Measurements from ENCODE around the gene ZNF205.

ZNF205 gene

DNA sequence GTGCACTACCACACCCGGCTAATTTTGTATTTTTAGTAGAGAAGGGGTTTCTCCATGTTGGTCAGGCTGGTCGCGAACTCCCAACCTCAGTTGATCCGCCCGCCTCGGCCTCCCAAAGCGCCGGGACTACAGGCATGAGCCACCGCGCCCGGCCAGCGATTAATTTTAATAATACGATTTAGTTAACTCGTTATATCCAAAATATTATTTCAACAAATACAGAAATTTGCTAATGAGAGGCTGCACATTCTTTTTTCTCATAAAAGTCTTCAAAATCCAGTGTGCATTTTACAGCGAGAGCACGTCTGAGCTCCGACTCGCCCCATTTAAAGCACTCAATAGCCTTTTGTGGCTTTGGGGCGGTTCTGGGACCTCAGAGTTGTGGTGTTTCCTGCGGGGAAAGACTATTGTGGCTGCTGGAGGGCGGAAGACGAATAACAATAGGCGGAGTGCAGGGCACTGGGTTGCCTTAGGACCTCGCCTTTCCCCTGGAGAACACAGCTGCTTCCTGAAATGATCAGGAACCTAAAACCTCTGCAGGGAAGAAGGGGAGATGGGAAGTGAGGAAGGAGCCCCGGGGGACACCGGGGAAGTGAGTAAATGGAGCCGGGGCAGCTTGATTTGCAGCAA, 10.4 kb upstream of the ZNF205 start:
- no peak for DNase-seq (ENCODE audit: low spot score)
- in situ Hi-C loops (cut with MboI; ENCODE audit: low pct_unique_long_range_greater_than_20kb, low sequenced_read_pairs, unreplicated experiment), result no loop called here
- TF ChIP-seq, protein P1, sequence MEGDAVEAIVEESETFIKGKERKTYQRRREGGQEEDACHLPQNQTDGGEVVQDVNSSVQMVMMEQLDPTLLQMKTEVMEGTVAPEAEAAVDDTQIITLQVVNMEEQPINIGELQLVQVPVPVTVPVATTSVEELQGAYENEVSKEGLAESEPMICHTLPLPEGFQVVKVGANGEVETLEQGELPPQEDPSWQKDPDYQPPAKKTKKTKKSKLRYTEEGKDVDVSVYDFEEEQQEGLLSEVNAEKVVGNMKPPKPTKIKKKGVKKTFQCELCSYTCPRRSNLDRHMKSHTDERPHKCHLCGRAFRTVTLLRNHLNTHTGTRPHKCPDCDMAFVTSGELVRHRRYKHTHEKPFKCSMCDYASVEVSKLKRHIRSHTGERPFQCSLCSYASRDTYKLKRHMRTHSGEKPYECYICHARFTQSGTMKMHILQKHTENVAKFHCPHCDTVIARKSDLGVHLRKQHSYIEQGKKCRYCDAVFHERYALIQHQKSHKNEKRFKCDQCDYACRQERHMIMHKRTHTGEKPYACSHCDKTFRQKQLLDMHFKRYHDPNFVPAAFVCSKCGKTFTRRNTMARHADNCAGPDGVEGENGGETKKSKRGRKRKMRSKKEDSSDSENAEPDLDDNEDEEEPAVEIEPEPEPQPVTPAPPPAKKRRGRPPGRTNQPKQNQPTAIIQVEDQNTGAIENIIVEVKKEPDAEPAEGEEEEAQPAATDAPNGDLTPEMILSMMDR (IDR thresholded peaks at IDR 0.05; ENCODE audit: extremely low read depth, insufficient read depth, missing control alignments), result no peak

DNA sequence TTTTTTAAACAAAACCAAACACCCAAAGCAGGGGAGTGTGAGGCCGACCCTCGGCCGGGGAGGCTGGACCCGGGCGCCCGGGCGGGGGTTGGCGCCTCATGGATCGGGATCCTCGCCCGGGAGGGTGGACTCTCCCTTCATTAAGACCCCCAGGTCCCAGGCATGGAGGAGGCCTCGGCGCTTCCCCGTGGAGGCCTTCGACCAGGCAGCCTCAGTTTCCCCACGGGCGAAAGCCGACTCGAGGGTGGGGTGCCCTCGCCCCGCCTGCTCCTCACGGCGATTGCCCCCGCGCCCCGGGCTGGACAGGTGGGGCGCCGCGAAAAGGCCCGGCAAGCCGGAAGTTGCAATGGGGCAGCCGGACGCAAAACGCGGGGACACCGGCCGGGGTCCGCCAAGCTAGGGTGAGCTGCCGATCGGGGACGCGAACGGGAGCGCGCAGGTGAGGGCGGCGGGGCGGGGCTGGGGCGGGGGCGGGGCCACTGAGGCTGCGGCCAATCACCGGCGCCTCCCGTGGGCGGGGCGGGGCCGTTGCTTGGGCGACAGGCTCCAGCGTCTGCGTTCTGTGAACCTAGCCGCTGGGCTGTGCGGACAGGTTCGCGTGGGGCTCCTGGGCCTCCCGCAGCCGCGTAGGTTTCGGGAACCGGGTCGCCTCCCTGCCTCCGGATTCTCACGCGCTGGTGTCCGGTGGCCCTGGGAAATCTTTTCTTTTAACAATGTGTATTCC, 6.0 kb upstream of the ZNF205 start:
- DNase-seq (ENCODE audit: low spot score), result peak; percentile 99

DNA sequence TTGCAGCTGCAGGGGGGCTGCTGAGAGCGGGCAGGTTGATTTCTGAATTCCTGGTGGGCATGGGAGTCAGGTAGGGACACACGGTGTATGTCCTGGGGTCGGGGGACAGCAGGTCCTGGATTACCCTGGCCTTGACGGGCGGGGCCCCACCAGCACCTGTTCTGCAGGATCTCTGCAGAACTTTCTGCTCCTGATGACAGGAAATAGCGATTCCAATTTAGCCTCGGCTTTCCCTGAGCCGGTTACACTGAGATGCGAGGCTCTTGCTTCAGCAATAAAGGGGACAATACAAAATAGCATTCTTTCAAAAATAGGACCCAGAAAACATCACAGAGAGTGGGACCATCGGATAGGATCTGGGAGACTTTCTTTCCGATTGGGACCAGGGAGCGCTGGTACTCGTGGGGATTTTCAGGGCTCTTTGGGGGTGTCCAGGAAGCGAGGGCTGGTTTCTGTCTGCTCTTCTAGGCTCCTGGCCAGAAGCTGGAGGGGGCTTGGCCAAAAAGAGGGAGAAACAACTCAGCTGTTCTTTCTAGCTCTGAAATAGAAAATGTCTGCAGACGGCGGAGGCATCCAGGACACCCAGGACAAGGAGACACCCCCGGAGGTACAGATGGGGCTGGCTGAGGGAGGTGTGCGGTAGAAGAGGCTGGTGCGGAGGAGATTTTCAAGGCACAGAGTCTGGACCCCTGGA, 642 bp downstream of the ZNF205 start:
- DNase-seq (ENCODE audit: low spot score), result no peak
- in situ Hi-C loops (cut with MboI; ENCODE audit: low pct_unique_long_range_greater_than_20kb, low sequenced_read_pairs, unreplicated experiment), result no loop called here
- TF ChIP-seq, protein P1 (IDR thresholded peaks at IDR 0.05; ENCODE audit: extremely low read depth, insufficient read depth, missing control alignments), result no peak

More for the DNA sequence above, 6.0 kb upstream of the ZNF205 start:
- in situ Hi-C loops (cut with MboI; ENCODE audit: low pct_unique_long_range_greater_than_20kb, low sequenced_read_pairs, unreplicated experiment), result no loop called here
- TF ChIP-seq, protein P1 (IDR thresholded peaks at IDR 0.05; ENCODE audit: extremely low read depth, insufficient read depth, missing control alignments), result no peak

DNA sequence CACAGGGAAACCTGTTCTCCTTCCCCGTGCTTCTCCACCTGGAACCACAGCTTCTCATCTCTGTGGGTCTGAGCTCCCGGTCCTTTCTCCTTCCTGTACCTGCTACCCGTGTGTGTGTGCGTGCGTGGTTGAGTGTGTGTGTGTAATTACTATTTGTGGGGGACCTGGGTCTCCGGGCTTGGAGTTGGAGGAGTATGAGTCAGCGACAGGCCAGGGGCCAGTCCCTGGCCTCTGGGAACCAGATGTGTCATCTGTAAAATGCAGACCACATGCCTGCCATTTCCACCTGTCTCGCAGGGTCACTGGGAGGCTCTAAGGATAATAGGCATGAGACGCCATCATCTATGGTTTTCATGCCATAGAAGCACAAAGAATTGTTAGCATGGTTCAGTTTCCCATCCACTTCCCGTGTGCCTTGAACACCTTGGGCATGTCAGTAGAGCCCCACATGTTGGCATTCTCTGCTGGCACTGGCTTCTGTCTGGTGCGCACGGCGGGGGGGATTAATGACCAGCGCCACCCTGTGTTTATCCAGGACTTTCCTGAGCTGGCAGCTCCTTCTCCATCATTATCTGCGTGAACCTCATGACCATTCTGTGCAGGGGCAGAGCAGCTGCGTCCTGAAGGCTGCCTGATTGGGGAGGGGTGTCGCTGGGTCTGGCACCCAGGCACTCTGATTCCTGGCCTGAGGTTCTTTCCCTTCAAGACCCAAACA, 1.5 kb downstream of the ZNF205 start:
- DNase-seq (ENCODE audit: low spot score), result no peak
- in situ Hi-C loops (cut with MboI; ENCODE audit: low pct_unique_long_range_greater_than_20kb, low sequenced_read_pairs, unreplicated experiment), result no loop called here
- TF ChIP-seq, protein P1 (IDR thresholded peaks at IDR 0.05; ENCODE audit: extremely low read depth, insufficient read depth, missing control alignments), result no peak

DNA sequence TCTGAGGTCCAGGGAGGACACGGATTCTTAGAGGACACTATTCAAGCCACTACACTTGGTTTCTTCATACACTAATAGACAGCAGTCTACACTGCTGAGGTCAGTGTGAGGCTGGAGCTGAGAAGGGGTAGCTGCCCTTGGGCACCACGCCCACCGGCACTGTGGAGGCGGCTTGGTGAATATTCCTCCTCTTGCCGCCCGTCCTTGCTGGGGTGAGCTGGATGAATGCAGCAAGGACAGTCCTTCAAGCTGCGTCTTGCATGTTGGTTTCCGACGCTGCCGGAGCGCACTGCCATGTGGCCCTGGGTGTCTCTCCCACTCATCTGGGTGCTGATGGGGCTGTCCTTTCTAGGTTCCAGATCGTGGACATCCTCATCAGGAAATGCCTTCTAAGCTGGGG, 2.6 kb downstream of the ZNF205 start:
- no peak for DNase-seq (ENCODE audit: low spot score)
- TF ChIP-seq, protein P1 (IDR thresholded peaks at IDR 0.05; ENCODE audit: extremely low read depth, insufficient read depth, missing control alignments), result no peak
- in situ Hi-C loops (cut with MboI; ENCODE audit: low pct_unique_long_range_greater_than_20kb, low sequenced_read_pairs, unreplicated experiment), result no loop called here

DNA sequence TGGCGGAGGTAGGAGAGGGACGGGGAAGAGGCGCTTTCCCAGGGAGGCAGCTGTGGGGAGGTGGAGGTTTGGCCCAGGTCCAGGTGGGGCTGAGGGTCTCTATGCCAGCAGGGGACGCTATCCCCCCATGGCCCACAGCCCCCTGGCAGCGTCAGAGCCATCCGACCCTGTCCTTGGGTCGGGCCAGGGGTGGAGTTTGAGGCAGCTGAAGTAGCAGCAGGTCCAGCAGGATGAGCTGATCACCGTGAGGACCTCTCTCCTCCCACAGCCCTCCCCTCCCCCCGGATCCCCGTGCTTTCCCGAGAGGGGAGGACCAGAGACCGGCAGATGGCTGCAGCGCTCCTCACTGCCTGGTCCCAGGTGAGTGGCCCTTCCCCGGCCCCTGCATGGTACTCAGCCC, 3.2 kb downstream of the ZNF205 start:
- DNase-seq (ENCODE audit: low spot score), result no peak
- in situ Hi-C loops (cut with MboI; ENCODE audit: low pct_unique_long_range_greater_than_20kb, low sequenced_read_pairs, unreplicated experiment), result no loop called here
- TF ChIP-seq, protein P1 (IDR thresholded peaks at IDR 0.05; ENCODE audit: extremely low read depth, insufficient read depth, missing control alignments), result no peak

All from GM13977 (cell line).